ENCODE results near the gene SPATA20.

Gene SPATA20

GRCh38 chr17:50581316-50581715, 34.3 kb downstream of the SPATA20 start:
- no peak for FAIRE-seq

GRCh38 chr17:50582741-50583140, 35.8 kb downstream of the SPATA20 start:
- no peak for FAIRE-seq

DNA sequence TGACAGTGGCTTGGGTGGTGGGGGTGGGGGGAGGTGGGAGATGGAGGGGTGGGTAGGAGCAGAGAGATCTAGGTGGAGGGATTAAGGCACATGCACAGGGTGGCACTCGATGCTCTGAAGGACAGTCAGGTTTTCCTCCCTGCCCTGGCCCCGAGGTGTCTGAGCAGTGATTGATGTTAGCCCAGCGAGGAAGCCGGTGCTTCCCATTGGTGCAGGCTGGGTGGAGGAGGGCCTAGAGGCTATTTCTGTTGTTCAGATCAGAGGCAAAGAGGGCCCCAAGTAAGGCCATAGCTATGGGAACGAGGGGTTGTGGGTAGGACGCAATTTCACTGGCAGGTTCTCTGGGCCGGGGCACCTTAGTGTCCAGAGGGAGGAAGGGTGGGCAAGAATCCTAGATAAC, 36.7 kb downstream of the SPATA20 start:
- FAIRE-seq = no peak

DNA sequence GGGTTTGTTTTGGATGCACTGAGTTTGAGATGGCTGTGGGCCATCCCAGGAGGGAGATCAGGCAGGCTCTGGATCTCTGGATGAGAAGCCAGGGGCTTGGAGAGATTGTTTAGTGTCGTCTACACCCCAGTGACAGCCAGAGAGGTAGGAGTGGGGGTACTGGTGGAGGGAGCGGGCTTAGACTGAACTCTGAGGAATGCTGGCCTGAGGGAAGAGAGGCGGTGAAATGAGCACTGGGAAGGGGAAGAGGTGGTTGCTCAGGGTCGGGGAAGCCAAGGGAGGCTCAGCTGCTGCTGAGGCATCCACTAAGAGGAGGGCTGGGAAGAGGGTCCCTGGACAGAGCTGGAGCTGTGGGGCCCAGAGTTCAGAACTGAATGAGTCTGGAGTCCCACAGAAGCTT, 37.1 kb downstream of the SPATA20 start:
- FAIRE-seq = no peak

- FAIRE-seq = no peak
Observed at GRCh38 chr17:50584749-50585148, 37.8 kb downstream of the SPATA20 start.

DNA sequence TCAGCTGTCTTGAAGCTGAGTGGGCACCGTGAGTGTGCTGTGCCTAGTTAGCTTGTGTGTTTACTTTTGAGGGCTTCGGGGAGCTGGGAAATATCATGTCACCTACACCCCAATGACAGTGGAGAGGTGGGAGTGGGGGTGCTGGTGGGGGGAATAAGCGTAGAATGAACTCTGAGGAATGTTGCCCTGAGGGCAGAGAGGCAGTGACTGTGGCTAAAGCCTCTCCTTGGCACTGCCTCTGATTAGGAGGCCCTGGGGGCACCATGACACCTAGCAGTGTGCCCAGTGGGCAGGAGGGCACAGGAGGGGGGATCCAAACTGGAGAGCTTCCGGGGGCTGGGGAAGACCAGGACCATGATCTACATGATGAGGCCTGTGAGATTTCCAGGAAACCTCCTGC, 38.4 kb downstream of the SPATA20 start:
- no peak for FAIRE-seq

DNA sequence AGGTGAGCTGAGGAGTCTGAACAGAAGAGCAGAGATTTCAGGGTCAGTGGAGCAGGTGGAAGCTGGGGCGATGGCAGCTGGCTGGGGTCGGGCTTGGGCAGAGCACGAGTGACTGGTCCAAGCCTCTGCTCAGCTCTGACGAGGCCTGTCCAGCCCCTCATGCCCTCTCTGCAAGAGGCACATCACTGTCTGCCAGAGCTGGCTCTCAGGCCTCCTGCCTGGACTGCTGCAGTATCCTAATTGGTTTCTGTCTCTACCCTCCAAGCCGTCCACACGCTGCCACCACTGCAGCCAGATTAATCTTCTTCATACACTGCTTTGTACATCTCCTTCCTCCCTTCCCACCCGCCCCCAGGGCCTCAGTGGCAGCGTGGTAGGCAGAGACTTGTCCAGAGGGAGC, 38.9 kb downstream of the SPATA20 start:
- no peak for FAIRE-seq

GRCh38 chr17:50586421-50587247, 39.7 kb downstream of the SPATA20 start:
- FAIRE-seq = no peak

- FAIRE-seq = no peak
Observed at GRCh38 chr17:50587571-50587970, 40.6 kb downstream of the SPATA20 start.

- FAIRE-seq = no peak
Observed at GRCh38 chr17:50588391-50589049, 41.5 kb downstream of the SPATA20 start.

DNA sequence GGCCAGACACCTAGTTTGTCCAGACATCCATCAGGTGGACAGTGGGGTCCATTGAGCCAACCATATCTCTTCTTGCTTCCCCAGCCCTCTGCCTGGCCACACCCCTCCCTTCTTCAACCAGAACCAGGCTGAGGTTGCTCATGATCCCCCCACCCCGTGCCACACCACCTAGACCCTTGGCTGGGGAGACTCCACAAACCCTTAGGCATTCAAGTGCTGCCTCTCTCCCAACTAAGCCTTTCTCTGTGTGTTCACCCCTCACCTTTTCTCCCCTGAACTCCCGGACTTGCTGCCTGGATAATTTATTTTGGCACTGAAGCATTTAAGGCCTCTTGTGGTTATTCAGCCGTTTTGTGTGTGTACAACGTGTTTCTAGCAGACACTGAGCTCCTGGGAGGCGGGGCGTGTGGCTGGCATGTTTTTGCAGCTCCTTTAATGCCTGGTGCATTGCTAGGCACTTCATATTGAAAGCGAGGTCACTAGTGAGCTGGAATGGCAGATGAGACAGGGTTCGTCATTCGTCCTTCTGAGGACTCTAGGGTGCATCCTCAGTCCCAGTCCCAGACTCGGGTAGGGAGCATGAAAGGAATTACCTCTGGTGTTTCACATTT, 42.2 kb downstream of the SPATA20 start:
- FAIRE-seq = no peak

DNA sequence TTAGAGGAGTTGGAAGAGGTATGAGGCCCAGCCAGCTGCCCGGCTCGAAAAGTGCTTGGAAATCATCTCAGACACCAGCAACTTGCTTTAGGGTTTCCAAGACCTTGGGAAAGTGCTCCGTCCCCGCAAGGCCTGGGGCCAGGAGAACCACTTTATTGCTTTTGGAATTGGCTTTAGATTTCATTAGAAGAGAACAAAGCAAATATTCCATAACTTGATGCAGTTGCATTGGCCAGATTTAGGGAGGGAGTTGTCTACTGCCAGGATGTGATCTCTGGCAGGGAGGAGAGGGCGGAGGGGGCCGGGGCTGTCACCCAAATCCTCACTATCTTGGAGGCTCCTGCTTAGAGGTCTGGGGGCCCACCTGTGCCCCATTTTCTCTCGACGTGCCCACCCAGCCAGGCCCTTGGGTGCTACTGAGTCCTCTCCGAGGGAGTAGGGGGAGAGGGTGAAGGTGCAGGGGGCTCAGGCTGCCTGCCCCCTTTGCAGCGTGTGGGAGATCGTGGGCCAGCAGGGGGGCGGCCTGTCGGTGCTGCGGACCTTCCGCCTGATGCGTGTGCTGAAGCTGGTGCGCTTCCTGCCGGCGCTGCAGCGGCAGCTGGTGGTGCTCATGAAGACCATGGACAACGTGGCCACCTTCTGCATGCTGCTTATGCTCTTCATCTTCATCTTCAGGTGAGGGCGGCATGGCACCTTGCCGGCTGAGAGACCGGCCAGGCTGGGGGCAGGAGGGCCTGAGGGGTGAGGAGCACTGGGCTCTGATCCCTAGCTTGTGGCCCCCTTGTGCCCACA, 44.2 kb downstream of the SPATA20 start:
- FAIRE-seq = no peak

DNA sequence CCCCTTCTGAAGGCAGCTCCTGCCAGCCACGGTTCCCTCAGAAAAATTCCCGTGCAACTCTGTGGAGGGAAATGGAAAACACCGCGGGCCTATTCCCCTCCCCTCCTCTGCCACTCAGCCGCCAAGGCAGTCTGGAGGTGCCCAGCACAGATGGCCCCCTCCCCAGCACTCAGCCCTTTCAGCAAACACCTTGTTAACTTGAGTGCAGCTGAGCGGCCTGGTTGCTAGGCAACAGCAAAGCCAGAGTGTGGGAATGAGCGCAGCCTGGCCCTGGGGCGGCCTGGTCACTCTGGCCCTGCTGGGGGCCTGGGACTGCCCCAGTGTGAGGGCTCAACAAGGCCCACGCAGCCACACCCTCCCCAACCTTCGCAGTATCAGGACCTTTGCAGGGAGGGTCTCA, 46.3 kb downstream of the SPATA20 start:
- FAIRE-seq = no peak

- no peak for FAIRE-seq
Observed at GRCh38 chr17:50594128-50594823, 47.3 kb downstream of the SPATA20 start.

- no peak for FAIRE-seq
Observed at GRCh38 chr17:50594892-50595291, 47.9 kb downstream of the SPATA20 start.

DNA sequence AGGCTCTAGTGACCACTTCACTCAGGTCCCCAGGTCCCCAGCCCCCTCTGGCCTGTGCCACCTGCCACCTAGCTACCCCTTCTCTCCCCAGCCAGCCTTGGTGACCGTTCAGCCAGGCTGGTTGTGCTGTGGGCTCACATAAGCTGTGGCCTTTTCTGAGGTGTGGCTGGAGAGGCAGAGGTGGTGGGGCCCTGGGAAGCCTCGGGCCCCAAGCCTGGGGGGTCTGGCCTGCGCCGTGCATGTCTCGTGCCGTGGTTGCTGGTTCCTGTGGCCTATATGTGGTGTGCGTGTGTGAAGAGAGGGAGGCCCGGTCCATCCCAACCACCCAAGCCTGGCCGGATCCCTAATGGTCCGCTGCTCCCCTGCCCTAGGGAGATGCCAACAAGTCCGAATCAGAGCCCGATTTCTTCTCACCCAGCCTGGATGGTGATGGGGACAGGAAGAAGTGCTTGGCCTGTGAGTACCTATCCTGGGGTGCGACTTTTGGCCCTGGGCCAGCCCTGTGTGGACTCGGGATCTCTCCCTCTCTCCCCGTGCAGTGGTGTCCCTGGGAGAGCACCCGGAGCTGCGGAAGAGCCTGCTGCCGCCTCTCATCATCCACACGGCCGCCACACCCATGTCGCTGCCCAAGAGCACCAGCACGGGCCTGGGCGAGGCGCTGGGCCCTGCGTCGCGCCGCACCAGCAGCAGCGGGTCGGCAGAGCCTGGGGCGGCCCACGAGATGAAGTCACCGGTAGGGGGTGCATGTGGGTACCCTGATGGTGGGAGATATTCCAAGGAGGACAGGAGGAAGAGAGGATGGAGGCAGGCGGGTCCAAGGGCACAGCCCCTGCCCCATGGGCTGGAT, 49.4 kb downstream of the SPATA20 start:
- no peak for FAIRE-seq

DNA sequence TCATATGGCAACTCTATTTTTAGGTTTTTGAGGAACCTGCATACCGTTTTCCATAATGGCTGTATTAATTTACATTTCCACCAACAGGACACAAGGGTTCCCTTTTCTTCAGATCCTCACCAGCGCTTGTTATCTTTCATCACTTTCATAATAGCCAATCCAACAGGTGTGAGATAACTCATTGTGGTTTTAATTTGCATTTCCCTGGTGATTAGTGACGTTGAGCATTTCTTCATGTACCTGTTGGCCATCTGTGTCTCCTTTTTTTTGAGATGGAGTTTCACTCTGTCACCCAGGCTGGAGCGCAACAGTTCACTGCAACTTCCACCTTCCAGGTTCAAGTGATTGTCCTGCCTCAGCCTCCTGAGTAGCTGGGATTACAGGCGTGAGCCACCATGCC, 51.5 kb downstream of the SPATA20 start:
- FAIRE-seq = no peak

- FAIRE-seq = no peak
Observed at GRCh38 chr17:50599606-50600005, 52.6 kb downstream of the SPATA20 start.

DNA sequence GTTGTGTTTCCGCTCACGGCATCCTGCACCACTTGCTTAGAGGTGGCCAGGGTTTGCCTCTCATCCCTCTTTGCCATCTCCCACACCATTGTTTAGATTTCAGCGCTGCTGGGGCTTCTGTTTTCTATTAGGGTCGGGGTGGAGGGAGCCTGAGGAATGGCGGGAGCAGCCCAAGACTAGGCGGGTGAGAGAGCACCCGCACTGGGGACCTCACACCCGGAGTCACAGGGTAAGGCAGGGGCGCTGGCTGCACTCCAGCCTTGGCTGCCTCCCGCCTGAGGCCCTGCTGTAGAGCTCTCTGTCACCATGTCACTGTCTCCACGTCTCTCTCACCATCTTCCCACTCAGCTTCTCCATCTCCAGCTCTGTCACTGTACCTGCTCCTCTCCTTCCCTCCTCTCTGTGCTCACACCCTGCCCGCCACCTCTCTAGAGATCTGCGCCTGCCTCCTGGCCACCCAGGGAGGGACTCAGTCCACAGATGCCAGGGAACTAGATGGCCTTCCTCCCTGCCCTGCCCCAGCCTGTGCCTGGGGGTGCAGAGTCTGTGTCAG, 54.9 kb downstream of the SPATA20 start:
- FAIRE-seq = no peak

- FAIRE-seq = no peak
Observed at GRCh38 chr17:50602836-50603235, 55.9 kb downstream of the SPATA20 start.

DNA sequence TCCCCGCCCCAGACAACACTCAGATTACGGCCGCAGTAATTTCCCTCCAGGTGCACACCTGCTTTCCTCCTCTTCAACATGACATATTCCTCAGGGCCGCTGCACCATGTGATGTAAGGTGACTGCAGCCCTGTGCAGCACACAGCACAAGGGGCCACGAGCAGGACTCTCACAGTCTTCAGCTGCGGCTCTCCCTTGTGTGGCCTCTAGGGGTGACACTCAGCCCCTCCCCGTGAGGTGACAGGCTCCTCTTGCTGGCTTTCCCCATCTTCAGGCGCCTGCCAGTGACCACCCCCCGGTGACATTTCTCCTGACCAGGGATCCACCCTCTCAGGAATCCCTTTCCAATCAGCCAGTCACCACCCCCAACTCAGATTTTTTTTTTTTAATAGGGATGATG, 56.4 kb downstream of the SPATA20 start:
- no peak for FAIRE-seq
